Panc1 (cell line): ENCODE measurements around the gene ARRB2. TPM values are rescaled to one million over a fixed set of nuclear protein-coding genes. Genes with fewer than 3 reads are reported as not detected.

Source experiments
- ATAC-seq: fragments of 200-7000 bp; cut with Tn5 transposase; 2 replicates; pipeline ENCODE4 v1.9.1; 2020; ENCODE audit warnings: mild to moderate bottlenecking, moderate library complexity
- BruUV-seq: library from RNA; stranded (reverse); fragments of 400-500 nt; replicated peaks from 2 replicates; lab custom pipeline; 2021; lab: Mats Ljungman, UMichigan
- CTCF ChIA-PET: fragments of 300-600 bp; sonication (Branson Sonifier 250); formaldehyde crosslinking; loops from one replicate; lab custom pipeline; 2022; ENCODE audit warnings: antibody characterized with exemption; lab: Charles Lee
- POLR2A ChIA-PET: fragments of 300-600 bp; sonication (Branson Sonifier 250); formaldehyde crosslinking; loops from one replicate; lab custom pipeline; 2022; ENCODE audit warnings: antibody characterized with exemption; lab: Charles Lee
- DNase-seq: peaks from one replicate; pipeline ENCODE4 v3.0.0-alpha.2; 2010; ENCODE audit warnings: low read depth, low spot score
- H3K27ac ChIP-seq: 2 replicates; pipeline ENCODE4 v1.5.1; 2011; ENCODE audit warnings: mild to moderate bottlenecking, low read length, inconsistent platforms
- H3K27me3 ChIP-seq: fragments of 200-500 bp; sonication (Bioruptor generic); 2 replicates; pipeline ENCODE4 v1.6.0; 2014; ENCODE audit warnings: low read length, inconsistent platforms; ENCODE audit not compliant: control insufficient read depth, insufficient read depth
- H3K36me3 ChIP-seq: fragments of 200-500 bp; sonication (Bioruptor generic); 2 replicates; pipeline ENCODE4 v1.5.1; 2014; ENCODE audit warnings: inconsistent platforms, mild to moderate bottlenecking, low read length, moderate library complexity; ENCODE audit not compliant: control insufficient read depth, insufficient read depth
- H3K4me1 ChIP-seq: 2 replicates; pipeline ENCODE4 v1.5.1; 2011; ENCODE audit warnings: inconsistent platforms, mild to moderate bottlenecking, low read length, moderate library complexity; ENCODE audit not compliant: control insufficient read depth, insufficient read depth
- H3K4me3 ChIP-seq, 2 experiments: 2 replicates each; pipeline ENCODE4 v1.5.1; 2011 to 2012; ENCODE audit warnings: low read depth in 2 of 2, low read length in 2 of 2, mild to moderate bottlenecking in 2 of 2, inconsistent platforms in 1 of 2, moderate library complexity in 1 of 2
- H3K9me3 ChIP-seq: fragments of 200-500 bp; sonication (Bioruptor generic); 2 replicates; pipeline ENCODE4 v1.5.1; 2014; ENCODE audit warnings: low read depth, mild to moderate bottlenecking, inconsistent platforms, low read length, moderate library complexity; ENCODE audit not compliant: control insufficient read depth, insufficient read depth
- CTCF ChIP-seq: fragments of 450-650 bp; IDR thresholded peaks from 2 replicates; pipeline ENCODE4 v1.5.1; 2017; ENCODE audit warnings: mild to moderate bottlenecking
- POLR2AphosphoS5 ChIP-seq: IDR thresholded peaks from 2 replicates; pipeline ENCODE4 v1.6.1; 2012; ENCODE audit warnings: mild to moderate bottlenecking, low read depth, low read length, moderate library complexity
- SIN3A ChIP-seq: IDR thresholded peaks from 2 replicates; pipeline ENCODE4 v1.6.1; 2012; ENCODE audit warnings: low read depth, mild to moderate bottlenecking, low read length, moderate library complexity, borderline replicate concordance; ENCODE audit not compliant: insufficient read depth
- TCF7L2 ChIP-seq: IDR thresholded peaks from 2 replicates; pipeline ENCODE4 v1.6.1; 2011; ENCODE audit warnings: mild to moderate bottlenecking, low read depth, low read length, inconsistent platforms
- in situ Hi-C: cut with HindIII; loops from 2 replicates; pipeline ENCODE4 v1.10.0; 2016; ENCODE audit warnings: low sequenced_read_pairs, low pct_unique_long_range_greater_than_20kb
- intact Hi-C: fragments of 100-400 bp; cut with micrococcal nuclease; formaldehyde crosslinking; loops from one replicate; pipeline ENCODE4 v1.10.0; 2022; ENCODE audit not compliant: unreplicated experiment
- total RNA-seq: library from RNA; stranded (reverse); gene quantifications from one replicate; pipeline ENCODE4 v1.2.1, GENCODE V29; 2021; ENCODE audit not compliant: unreplicated experiment
- TF ChIP-seq, protein P1 (sequence below), 2 experiments: IDR thresholded peaks; 2 replicates each; pipeline ENCODE4 v1.6.1; 2011 to 2012; ENCODE audit warnings: low read depth in 2 of 2, control low read depth in 1 of 2, low read length in 1 of 2, mild to moderate bottlenecking in 1 of 2, moderate library complexity in 1 of 2; ENCODE audit not compliant: insufficient read depth in 1 of 2

Gene ARRB2
- total RNA-seq, 1 experiment from 2014 or later, result 39.2 TPM

- no peaks in the 10 kb centered on the region for H3K9me3 ChIP-seq
- in situ Hi-C loops (no loop called here), intact Hi-C loops (no loop called here)
- ChIA-PET POLR2A (no interaction called here), CTCF (no interaction called here)
- TF ChIP-seq CTCF, result no peak
- no peak for TF ChIP-seq TCF7L2
- TF ChIP-seq, protein P1, sequence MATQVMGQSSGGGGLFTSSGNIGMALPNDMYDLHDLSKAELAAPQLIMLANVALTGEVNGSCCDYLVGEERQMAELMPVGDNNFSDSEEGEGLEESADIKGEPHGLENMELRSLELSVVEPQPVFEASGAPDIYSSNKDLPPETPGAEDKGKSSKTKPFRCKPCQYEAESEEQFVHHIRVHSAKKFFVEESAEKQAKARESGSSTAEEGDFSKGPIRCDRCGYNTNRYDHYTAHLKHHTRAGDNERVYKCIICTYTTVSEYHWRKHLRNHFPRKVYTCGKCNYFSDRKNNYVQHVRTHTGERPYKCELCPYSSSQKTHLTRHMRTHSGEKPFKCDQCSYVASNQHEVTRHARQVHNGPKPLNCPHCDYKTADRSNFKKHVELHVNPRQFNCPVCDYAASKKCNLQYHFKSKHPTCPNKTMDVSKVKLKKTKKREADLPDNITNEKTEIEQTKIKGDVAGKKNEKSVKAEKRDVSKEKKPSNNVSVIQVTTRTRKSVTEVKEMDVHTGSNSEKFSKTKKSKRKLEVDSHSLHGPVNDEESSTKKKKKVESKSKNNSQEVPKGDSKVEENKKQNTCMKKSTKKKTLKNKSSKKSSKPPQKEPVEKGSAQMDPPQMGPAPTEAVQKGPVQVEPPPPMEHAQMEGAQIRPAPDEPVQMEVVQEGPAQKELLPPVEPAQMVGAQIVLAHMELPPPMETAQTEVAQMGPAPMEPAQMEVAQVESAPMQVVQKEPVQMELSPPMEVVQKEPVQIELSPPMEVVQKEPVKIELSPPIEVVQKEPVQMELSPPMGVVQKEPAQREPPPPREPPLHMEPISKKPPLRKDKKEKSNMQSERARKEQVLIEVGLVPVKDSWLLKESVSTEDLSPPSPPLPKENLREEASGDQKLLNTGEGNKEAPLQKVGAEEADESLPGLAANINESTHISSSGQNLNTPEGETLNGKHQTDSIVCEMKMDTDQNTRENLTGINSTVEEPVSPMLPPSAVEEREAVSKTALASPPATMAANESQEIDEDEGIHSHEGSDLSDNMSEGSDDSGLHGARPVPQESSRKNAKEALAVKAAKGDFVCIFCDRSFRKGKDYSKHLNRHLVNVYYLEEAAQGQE (IDR thresholded peaks at IDR 0.05; ENCODE audit: insufficient read depth in 1 of 2, low read depth in 2 of 2, low read length in 1 of 2), result no peak
- TF ChIP-seq SIN3A, result no peak
- no peak for TF ChIP-seq POLR2AphosphoS5
- ATAC-seq, result no peak
- no peak overlapping the region for H3K4me3 ChIP-seq
- H3K4me1 ChIP-seq, result no peaks in the 10 kb centered on the region
- H3K36me3 ChIP-seq, result no peaks in the 10 kb centered on the region
- no peak overlapping the region for H3K27ac ChIP-seq
- BruUV-seq, result no TSS peak
- no peaks in the 10 kb centered on the region for H3K27me3 ChIP-seq
- no peak for DNase-seq
These were observed 55.8 kb downstream of the ARRB2 start for GRCh38 chr17:4766201-4766600.

DNA sequence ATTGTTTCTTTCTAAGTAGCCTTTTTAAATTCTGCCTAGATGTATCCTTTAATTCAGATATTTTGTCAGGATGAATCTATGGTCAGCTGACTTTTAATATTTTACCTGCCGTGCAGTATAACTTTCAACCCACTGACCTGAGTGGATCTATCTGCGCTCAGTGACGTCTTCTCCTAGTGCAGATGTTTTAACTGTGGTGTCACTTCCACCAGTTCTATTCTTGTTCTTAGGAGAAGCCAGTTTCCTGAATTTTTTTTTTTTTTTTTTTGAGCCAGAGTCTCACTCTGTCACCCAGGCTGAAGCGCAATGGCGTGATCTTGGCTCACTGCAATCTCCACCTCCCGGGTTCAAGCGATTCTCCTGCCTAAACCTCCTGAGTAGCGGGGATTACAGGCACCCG, 56.3 kb downstream of the ARRB2 start:
- no peaks in the 10 kb centered on the region for H3K36me3 ChIP-seq
- no peak overlapping the region for H3K27ac ChIP-seq
- POLR2A ChIA-PET, result no interaction called here
- BruUV-seq, result no TSS peak
- H3K4me3 ChIP-seq, result no peak overlapping the region
- TF ChIP-seq TCF7L2 (no peak), POLR2AphosphoS5 (no peak), SIN3A (no peak), CTCF (no peak)
- TF ChIP-seq, protein P1 (IDR thresholded peaks at IDR 0.05; ENCODE audit: insufficient read depth in 1 of 2, low read depth in 2 of 2, low read length in 1 of 2), result no peak
- no peaks in the 10 kb centered on the region for H3K27me3 ChIP-seq
- no peak for ATAC-seq
- no peaks in the 10 kb centered on the region for H3K9me3 ChIP-seq
- DNase-seq, result no peak
- CTCF ChIA-PET, result no interaction called here
- in situ Hi-C loops (no loop called here), intact Hi-C loops (no loop called here)
- no peaks in the 10 kb centered on the region for H3K4me1 ChIP-seq
